ENCODE results near the gene MBD3.
A peak's percentile ranks its signal among the peaks of the same experiment; 100 is the strongest.

Gene MBD3

GRCh38 chr19:1619094-1619439, 26.4 kb upstream of the MBD3 start:
- DNase-seq (ENCODE audit: low read depth in 2 of 2): no peak

GRCh38 chr19:1618157-1619093, 25.8 kb upstream of the MBD3 start:
- DNase-seq (ENCODE audit: low read depth in 2 of 2): no peak

GRCh38 chr19:1616875-1617274, 24.2 kb upstream of the MBD3 start:
- no peak for DNase-seq (ENCODE audit: low read depth in 2 of 2)

GRCh38 chr19:1616396-1616795, 23.7 kb upstream of the MBD3 start:
- no peak for DNase-seq (ENCODE audit: low read depth in 2 of 2)

- DNase-seq (ENCODE audit: low read depth in 2 of 2): no peak
Measured at GRCh38 chr19:1615156-1615765, 22.6 kb upstream of the MBD3 start.

- DNase-seq (ENCODE audit: low read depth in 2 of 2): no peak
Measured at GRCh38 chr19:1613808-1614570, 21.3 kb upstream of the MBD3 start.

GRCh38 chr19:1613146-1613545, 20.5 kb upstream of the MBD3 start:
- DNase-seq (ENCODE audit: low read depth in 2 of 2): no peak

GRCh38 chr19:1612114-1613086, 19.7 kb upstream of the MBD3 start:
- DNase-seq (ENCODE audit: low read depth in 2 of 2): no peak

GRCh38 chr19:1611353-1611752, 18.7 kb upstream of the MBD3 start:
- DNase-seq (ENCODE audit: low read depth in 2 of 2): no peak

- DNase-seq (ENCODE audit: low read depth in 2 of 2): no peak
Measured at GRCh38 chr19:1610579-1610978, 17.9 kb upstream of the MBD3 start.

GRCh38 chr19:1609680-1610474, 17.2 kb upstream of the MBD3 start:
- DNase-seq (ENCODE audit: low read depth in 2 of 2): no peak

- DNase-seq (ENCODE audit: low read depth in 2 of 2): no peak
Measured at GRCh38 chr19:1609103-1609396, 16.4 kb upstream of the MBD3 start.

- DNase-seq (ENCODE audit: low read depth in 2 of 2): no peak
Measured at GRCh38 chr19:1608359-1609102, 15.9 kb upstream of the MBD3 start.

GRCh38 chr19:1606138-1606651, 13.5 kb upstream of the MBD3 start:
- no peak for DNase-seq (ENCODE audit: low read depth in 2 of 2)

- peak; percentile 79 for DNase-seq (ENCODE audit: low read depth in 2 of 2)
Measured at GRCh38 chr19:1605236-1606137, 12.8 kb upstream of the MBD3 start, which contains the start of gene UQCR11. Gene UQCR11 (minus strand): TSS chr19:1605462. CDS start chr19:1605409, 53 bp downstream.

GRCh38 chr19:1602091-1602707, 9.5 kb upstream of the MBD3 start:
- DNase-seq (ENCODE audit: low read depth in 2 of 2): no peak

GRCh38 chr19:1601613-1602064, 9.0 kb upstream of the MBD3 start:
- no peak for DNase-seq (ENCODE audit: low read depth in 2 of 2)

GRCh38 chr19:1599460-1599846, 6.8 kb upstream of the MBD3 start:
- DNase-seq (ENCODE audit: low read depth in 2 of 2): no peak

All from stimulated activated CD4-positive, alpha-beta T cell treated with anti-CD3 and anti-CD28 coated beads, Interleukin-1b, Interleukin-23, amount 100 ng/mL, for 1 hour (primary cell).